HG02642 (cell line): ENCODE measurements around the gene EPB41L2.
"Not testable (repeated sequence)": the region's sequence is repeated elsewhere in the genome, so short reads cannot be mapped to it uniquely, and the experiment has no call there.

ENCODE experiments used
- ATAC-seq: cut with Tn5 transposase; IDR thresholded peaks from one replicate; pipeline ENCODE4 v1.9.1; 2021; ENCODE audit warnings: mild to moderate bottlenecking; ENCODE audit not compliant: unreplicated experiment, poor library complexity

The EPB41L2 gene

GRCh38 chr6:131063028-131063763, at the start of gene EPB41L2:
TSS of gene EPB41L2 (minus strand) at chr6:131063245. CDS start at chr6:130956485, 106,760 bp downstream.
- ATAC-seq, result peak; percentile 82

- no peak for ATAC-seq
Measured at GRCh38 chr6:131112249-131112648, 49.2 kb upstream of the EPB41L2 start.

DNA sequence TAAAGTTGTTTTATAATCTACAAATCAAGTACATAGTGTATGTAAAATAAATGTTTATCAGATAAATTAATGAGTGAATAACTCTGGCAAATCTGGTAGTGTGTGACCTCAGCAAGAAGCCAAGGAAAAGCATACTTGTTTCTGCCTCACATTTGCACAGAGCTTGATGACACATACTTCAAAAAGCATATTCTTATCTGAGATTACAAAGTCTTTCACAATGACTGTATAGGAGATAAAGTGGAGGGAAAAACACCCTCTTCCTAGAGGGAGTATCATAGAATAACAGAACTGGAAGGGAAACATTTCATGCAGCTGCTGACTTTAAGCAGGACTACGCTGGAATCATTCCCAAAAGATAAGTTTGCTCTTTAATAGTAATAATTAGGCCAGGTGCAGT, 44.1 kb upstream of the EPB41L2 start:
- no peak for ATAC-seq

DNA sequence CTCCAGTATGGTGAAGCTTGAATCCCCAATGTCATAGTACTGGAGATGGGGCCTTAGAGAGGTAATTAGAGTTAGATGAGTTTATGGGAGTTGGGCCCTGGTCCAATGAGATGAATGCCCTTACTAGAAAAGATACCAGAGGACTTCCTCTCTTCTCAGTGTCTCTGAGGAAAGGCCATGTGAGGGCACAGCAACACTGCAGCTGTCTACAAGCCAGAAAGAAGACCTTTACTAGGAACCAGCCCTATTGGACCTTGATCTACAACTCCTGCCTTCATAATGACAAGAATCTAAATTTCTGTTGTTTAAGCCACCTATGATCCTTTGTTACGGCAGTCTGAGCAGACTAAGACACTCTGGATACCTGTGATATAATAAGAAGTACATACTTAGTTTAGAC, 40.9 kb upstream of the EPB41L2 start:
- no peak for ATAC-seq

GRCh38 chr6:131103296-131103695, 40.3 kb upstream of the EPB41L2 start:
- no peak for ATAC-seq

- ATAC-seq, result no peak
Measured at GRCh38 chr6:131101911-131102680, 39.1 kb upstream of the EPB41L2 start.

- ATAC-seq, result no peak
Measured at GRCh38 chr6:131096786-131097185, 33.7 kb upstream of the EPB41L2 start.

DNA sequence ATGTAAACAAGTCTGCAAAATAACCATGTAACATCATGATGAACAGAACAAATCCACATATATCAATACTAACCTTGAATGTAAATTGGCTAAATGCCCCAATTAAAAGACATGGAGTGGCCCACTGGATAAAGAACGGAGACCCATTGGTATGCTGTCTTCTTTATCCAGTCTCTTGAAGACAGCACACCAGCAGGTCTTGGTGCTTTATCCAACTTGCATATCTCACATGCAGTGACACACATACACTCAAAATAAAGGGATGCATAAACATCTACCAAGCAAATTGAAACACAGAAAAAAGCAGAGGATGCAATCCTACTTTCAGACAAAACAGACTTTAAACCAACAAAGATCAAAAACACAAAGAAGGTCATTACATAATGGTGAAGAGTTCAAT, 30.3 kb upstream of the EPB41L2 start:
- ATAC-seq, result no peak

GRCh38 chr6:131091944-131092343, 28.9 kb upstream of the EPB41L2 start:
- not testable (repeated sequence) for ATAC-seq

DNA sequence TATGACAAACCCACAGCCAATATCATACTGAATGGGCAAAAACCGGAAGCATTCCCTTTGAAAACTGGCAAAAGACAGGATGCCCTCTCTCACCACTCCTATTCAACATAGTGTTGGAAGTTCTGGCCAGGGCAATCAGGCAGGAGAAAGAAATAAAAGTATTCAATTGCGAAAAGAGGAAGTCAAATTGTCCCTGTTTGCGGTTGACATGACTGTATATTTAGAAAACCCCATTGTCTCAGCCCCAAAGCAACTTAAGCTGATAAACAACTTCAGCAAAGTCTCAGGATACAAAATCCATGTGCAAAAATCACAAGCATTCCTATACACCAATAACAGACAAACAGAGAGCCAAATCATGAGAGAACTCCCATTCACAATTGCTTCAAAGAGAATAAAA, 27.3 kb upstream of the EPB41L2 start:
- ATAC-seq, result not testable (repeated sequence)

DNA sequence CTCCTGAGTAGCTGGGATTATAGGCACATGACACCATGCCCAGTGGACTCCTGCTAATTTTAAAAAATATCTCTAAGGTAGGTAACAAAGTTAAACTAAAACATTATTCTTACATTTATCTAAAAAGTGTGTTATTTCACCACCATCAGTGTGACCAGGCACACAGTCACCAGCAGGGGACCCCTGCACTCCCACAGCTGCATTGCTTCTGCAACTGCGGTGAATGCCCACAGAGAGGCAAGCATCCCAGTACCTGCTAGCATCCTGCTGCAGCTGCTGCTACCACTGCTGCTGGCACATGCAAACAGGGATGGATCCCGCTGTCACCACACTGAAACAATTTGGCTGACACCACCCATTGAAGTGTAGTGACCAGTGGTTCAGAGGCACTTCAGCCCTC, 21.9 kb upstream of the EPB41L2 start:
- no peak for ATAC-seq

- ATAC-seq, result no peak
Measured at GRCh38 chr6:131083687-131084086, 20.6 kb upstream of the EPB41L2 start.

- ATAC-seq, result no peak
Measured at GRCh38 chr6:131082335-131082734, 19.3 kb upstream of the EPB41L2 start.

GRCh38 chr6:131080084-131080483, 17.0 kb upstream of the EPB41L2 start:
- ATAC-seq, result no peak

DNA sequence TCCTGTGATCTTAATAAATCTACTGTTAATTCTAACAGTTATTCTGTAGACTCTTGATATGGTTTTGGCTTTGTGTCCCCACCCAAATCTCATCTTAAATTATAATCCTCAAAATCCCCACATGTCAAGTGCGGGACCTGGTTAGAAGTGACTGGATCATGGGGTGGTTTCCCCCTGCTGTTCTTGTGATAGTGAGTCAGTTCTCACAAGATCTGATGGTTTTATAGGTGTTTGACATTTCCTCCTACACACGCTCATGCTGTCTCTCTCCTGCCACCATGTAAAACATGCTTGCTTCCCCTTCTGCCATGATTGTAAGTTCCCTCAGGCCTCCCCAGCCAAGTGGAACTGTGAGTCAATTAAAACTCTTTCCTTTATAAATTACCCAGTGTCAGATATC, 10.5 kb upstream of the EPB41L2 start:
- ATAC-seq, result no peak

- no peak for ATAC-seq
Measured at GRCh38 chr6:131070061-131070460, 7.0 kb upstream of the EPB41L2 start.

DNA sequence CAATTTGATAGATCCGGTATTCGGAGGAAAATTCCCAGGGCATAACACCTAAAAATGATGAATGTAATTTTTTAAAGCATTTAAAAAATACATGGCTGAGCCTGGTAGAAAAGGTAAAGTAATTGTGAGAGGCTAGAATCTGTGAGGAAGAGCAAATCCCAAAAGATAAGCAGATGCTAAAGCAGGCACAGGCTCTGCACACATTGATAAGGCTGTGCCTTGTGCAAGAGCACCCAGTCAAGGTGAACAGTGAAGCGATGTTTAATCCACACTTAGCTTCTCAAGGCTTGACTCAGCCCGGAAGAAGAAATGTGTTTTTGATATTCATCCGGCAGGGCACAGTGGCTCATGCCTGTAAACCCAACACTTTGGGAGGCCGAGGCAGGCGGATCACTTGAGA, 5.1 kb upstream of the EPB41L2 start:
- ATAC-seq, result no peak

DNA sequence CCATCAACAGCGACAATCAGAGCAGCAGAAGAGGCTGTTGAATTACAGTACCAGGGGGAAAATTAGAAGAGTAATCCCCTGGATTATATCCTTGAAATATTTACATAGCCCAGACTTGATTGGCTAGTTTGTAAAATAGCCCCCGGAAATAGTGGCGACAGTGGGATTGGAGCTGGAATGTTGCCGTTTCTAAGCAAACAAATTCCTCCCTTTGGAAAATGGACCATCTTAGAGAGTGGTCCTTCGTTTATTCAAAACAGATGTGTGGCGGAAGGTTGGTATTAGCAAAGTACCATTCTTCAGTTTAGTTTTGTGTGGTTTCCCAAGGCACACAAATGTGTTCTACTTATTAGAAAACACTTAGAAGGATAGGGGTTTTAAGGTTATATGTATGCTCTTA, 4.5 kb upstream of the EPB41L2 start:
- ATAC-seq, result no peak

GRCh38 chr6:131065824-131066171, 2.8 kb upstream of the EPB41L2 start:
- no peak for ATAC-seq

- ATAC-seq, result no peak
Measured at GRCh38 chr6:131065112-131065823, 2.2 kb upstream of the EPB41L2 start.

- peak; percentile 14 for ATAC-seq
Measured at GRCh38 chr6:131063764-131064272, 773 bp upstream of the EPB41L2 start.
